ENCODE data around the gene HLF.

HLF gene

DNA sequence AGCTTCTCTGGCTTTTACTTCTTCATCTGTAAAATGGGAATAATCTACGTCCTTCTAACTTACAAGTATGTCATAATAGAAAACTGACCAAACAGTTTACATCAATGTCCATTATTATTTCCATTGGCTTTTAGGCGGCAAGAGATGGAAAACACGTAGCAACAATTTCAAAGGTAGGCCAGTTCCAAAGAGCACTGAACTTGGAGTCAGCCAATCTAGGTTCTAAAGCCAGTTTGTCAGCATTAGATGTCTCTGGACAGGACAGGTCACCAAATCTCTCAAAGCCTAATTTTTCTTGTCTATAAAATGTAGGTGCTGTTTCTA, 17.6 kb downstream of the HLF start:
- TF ChIP-seq CTCF (conservative IDR thresholded peaks at IDR 0.05; ENCODE audit: low read length): no peak
- no peak overlapping the region for H3K4me3 ChIP-seq (ENCODE audit: low read length)
- no peak for DNase-seq (ENCODE audit: low read depth)

- TF ChIP-seq CTCF (conservative IDR thresholded peaks at IDR 0.05; ENCODE audit: low read length): no peak
- no peak for DNase-seq (ENCODE audit: low read depth)
- no peak overlapping the region for H3K4me3 ChIP-seq (ENCODE audit: low read length)
These were observed 18.0 kb downstream of the HLF start for GRCh38 chr17:55282741-55283140.

GRCh38 chr17:55283256-55283965, 18.7 kb downstream of the HLF start:
- no peak for TF ChIP-seq CTCF (conservative IDR thresholded peaks at IDR 0.05; ENCODE audit: low read length)
- no peak overlapping the region for H3K4me3 ChIP-seq (ENCODE audit: low read length)
- DNase-seq (ENCODE audit: low read depth): no peak

GRCh38 chr17:55284001-55284884, 19.5 kb downstream of the HLF start:
- H3K4me3 ChIP-seq (ENCODE audit: low read length): no peak overlapping the region
- DNase-seq (ENCODE audit: low read depth): no peak
- no peak for TF ChIP-seq CTCF (conservative IDR thresholded peaks at IDR 0.05; ENCODE audit: low read length)

DNA sequence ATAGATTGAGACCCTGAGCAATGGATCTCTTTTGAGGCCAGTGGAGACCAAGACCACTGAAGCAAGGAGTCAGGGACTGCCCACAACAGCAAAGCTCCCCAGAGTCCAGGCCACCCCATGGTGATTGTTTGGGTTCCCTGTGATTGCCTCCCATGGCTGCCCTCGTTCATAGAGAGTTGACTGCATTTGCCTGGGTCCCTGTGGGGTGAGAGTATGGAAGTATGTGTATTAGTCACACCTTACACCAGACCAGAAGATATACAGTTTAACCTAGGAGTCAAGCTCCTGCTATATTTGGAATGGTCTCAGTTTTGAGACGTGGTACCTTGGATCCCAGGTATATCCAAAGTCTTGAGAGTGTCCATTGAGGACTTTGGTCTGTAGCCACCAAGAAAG, 20.2 kb downstream of the HLF start:
- no peak for DNase-seq (ENCODE audit: low read depth)
- TF ChIP-seq CTCF (conservative IDR thresholded peaks at IDR 0.05; ENCODE audit: low read length): no peak
- H3K4me3 ChIP-seq (ENCODE audit: low read length): no peak overlapping the region

- no peak overlapping the region for H3K4me3 ChIP-seq (ENCODE audit: low read length)
- DNase-seq (ENCODE audit: low read depth): peak; percentile 56
- TF ChIP-seq CTCF (conservative IDR thresholded peaks at IDR 0.05; ENCODE audit: low read length): no peak
These were observed 20.9 kb downstream of the HLF start for GRCh38 chr17:55285340-55286301.
